ENCODE data around the gene TAF4.

- no peak for TF ChIP-seq POLR2A (IDR thresholded peaks at IDR 0.05)
- no peak for TF ChIP-seq CTCF (IDR thresholded peaks at IDR 0.05)
- TF ChIP-seq POLR2AphosphoS5 (IDR thresholded peaks at IDR 0.05) = no peak
Observed at GRCh38 chr20:61997372-61997771, 68.3 kb downstream of the TAF4 start.

All from sigmoid colon (tissue), 4 donors.